ENCODE results near the gene RERG.
"Not testable (repeated sequence)": the region's sequence is repeated elsewhere in the genome, so short reads cannot be mapped to it uniquely, and the experiment has no call there.

The RERG gene

GRCh38 chr12:15143467-15143866 is 77.8 kb downstream of the RERG start:
- DNase-seq (ENCODE audit: low spot score), result no peak

- DNase-seq (ENCODE audit: low spot score), result no peak
Observed at GRCh38 chr12:15142711-15143110, 78.5 kb downstream of the RERG start.

GRCh38 chr12:15131431-15131830 is 89.8 kb downstream of the RERG start:
- no peak for DNase-seq (ENCODE audit: low spot score)

- no peak for DNase-seq (ENCODE audit: low spot score)
Observed at GRCh38 chr12:15130541-15130940, 90.7 kb downstream of the RERG start.

GRCh38 chr12:15123401-15123800 is 97.8 kb downstream of the RERG start:
- no peak for DNase-seq (ENCODE audit: low spot score)

GRCh38 chr12:15122344-15122743 is 98.9 kb downstream of the RERG start:
- DNase-seq (ENCODE audit: low spot score), result no peak

- no peak for DNase-seq (ENCODE audit: low spot score)
Observed at GRCh38 chr12:15118955-15119354, 102.3 kb downstream of the RERG start.

- DNase-seq (ENCODE audit: low spot score), result no peak
Observed at GRCh38 chr12:15116983-15117382, 104.2 kb downstream of the RERG start.

GRCh38 chr12:15116086-15116485 is 105.1 kb downstream of the RERG start:
- no peak for DNase-seq (ENCODE audit: low spot score)

- DNase-seq (ENCODE audit: low spot score), result no peak
Observed at GRCh38 chr12:15115434-15115833, 105.8 kb downstream of the RERG start.

- no peak for DNase-seq (ENCODE audit: low spot score)
Observed at GRCh38 chr12:15114501-15114900, 106.7 kb downstream of the RERG start.

GRCh38 chr12:15092826-15093225 is 128.4 kb downstream of the RERG start:
- DNase-seq (ENCODE audit: low spot score), result no peak

GRCh38 chr12:15090441-15090840 is 130.8 kb downstream of the RERG start:
- no peak for DNase-seq (ENCODE audit: low spot score)

GRCh38 chr12:15088105-15088504 is 133.1 kb downstream of the RERG start:
- no peak for DNase-seq (ENCODE audit: low spot score)

GRCh38 chr12:15077751-15078150 is 143.5 kb downstream of the RERG start:
- not testable (repeated sequence) for DNase-seq (ENCODE audit: low spot score)

- no peak for DNase-seq (ENCODE audit: low spot score)
Observed at GRCh38 chr12:15074351-15074750, 146.9 kb downstream of the RERG start.

- DNase-seq (ENCODE audit: low spot score), result no peak
Observed at GRCh38 chr12:15059123-15059522, 162.1 kb downstream of the RERG start.

All from HuH-7.5 (cell line).